KMS-11 (cell line): ENCODE data around the gene CTNND1.

ENCODE experiments used
- H2AFZ ChIP-seq: fragments of 200-600 bp; sonication (generic); 2 replicates; pipeline ENCODE4 v1.6.1; 2016; ENCODE audit warnings: antibody characterized with exemption, mixed run types, low read depth
- H3K27ac ChIP-seq: fragments of 200-600 bp; sonication (generic); 2 replicates; pipeline ENCODE4 v1.6.1; 2016; ENCODE audit warnings: mild to moderate bottlenecking, mixed run types
- H3K27me3 ChIP-seq: fragments of 200-600 bp; sonication (generic); 2 replicates; pipeline ENCODE4 v1.6.1; 2017; ENCODE audit warnings: mild to moderate bottlenecking, low read depth, mixed run types, moderate library complexity; ENCODE audit not compliant: insufficient read depth
- H3K36me3 ChIP-seq: fragments of 200-600 bp; sonication (generic); 2 replicates; pipeline ENCODE4 v1.6.1; 2017; ENCODE audit warnings: mild to moderate bottlenecking, mixed run types; ENCODE audit not compliant: insufficient read depth
- H3K4me1 ChIP-seq: fragments of 200-600 bp; sonication (generic); 2 replicates; pipeline ENCODE4 v1.6.1; 2016; ENCODE audit warnings: mild to moderate bottlenecking, low read depth, mixed run types; ENCODE audit not compliant: poor library complexity, severe bottlenecking
- H3K4me2 ChIP-seq: fragments of 200-600 bp; sonication (generic); 2 replicates; pipeline ENCODE4 v1.7.0; 2016; ENCODE audit warnings: mild to moderate bottlenecking, mixed run types
- H3K4me3 ChIP-seq: fragments of 200-600 bp; sonication (generic); IDR thresholded peaks from 2 replicates; pipeline ENCODE4 v1.6.1; 2017; ENCODE audit warnings: low read depth, low read length, mixed read lengths; ENCODE audit not compliant: insufficient read depth
- H3K79me2 ChIP-seq: fragments of 200-600 bp; sonication (generic); 2 replicates; pipeline ENCODE4 v1.6.1; 2016; ENCODE audit warnings: low read depth, mixed run types; ENCODE audit not compliant: insufficient read depth
- H3K9ac ChIP-seq: fragments of 200-600 bp; sonication (generic); 2 replicates; pipeline ENCODE4 v1.6.1; 2016; ENCODE audit warnings: mild to moderate bottlenecking, mixed run types
- H4K20me1 ChIP-seq: fragments of 200-600 bp; sonication (generic); 2 replicates; pipeline ENCODE4 v1.6.1; 2016; ENCODE audit warnings: mild to moderate bottlenecking, mixed run types; ENCODE audit not compliant: insufficient read depth
- CTCF ChIP-seq: fragments of 200-600 bp; sonication (generic); conservative IDR thresholded peaks from 2 replicates; pipeline ENCODE4 v1.6.1; 2017; ENCODE audit warnings: low read depth, mild to moderate bottlenecking, antibody characterized with exemption, low read length, moderate library complexity, mixed read lengths

CTNND1 gene

GRCh38 chr11:57787006-57787604, 25.5 kb downstream of the CTNND1 start:
- H3K9ac ChIP-seq: no peak overlapping the region
- no peaks in the 10 kb centered on the region for H3K36me3 ChIP-seq
- no peak overlapping the region for H3K27ac ChIP-seq
- H4K20me1 ChIP-seq: no peaks in the 10 kb centered on the region
- no peaks in the 10 kb centered on the region for H3K4me1 ChIP-seq
- no peaks in the 10 kb centered on the region for H3K79me2 ChIP-seq
- H3K4me3 ChIP-seq: no peak overlapping the region
- TF ChIP-seq CTCF: no peak
- H3K4me2 ChIP-seq: no peak overlapping the region
- H3K27me3 ChIP-seq: no peaks in the 10 kb centered on the region
- no peak overlapping the region for H2AFZ ChIP-seq

- Histone ChIP-seq H3K27ac (no peak overlapping the region), H4K20me1 (no peaks in the 10 kb centered on the region), H3K9ac (no peak overlapping the region), H3K36me3 (no peaks in the 10 kb centered on the region), H3K4me1 (peaks cover 7% of the 10 kb centered on the region), H3K4me3 (no peak overlapping the region), H3K4me2 (no peak overlapping the region), H3K27me3 (no peaks in the 10 kb centered on the region), H2AFZ (no peak overlapping the region), H3K79me2 (no peaks in the 10 kb centered on the region)
- TF ChIP-seq CTCF: no peak
Observed at GRCh38 chr11:57787920-57788702, 26.5 kb downstream of the CTNND1 start.

GRCh38 chr11:57788703-57789088, 27.1 kb downstream of the CTNND1 start:
- peaks cover 12% of the 10 kb centered on the region for H3K4me1 ChIP-seq
- H3K79me2 ChIP-seq: no peaks in the 10 kb centered on the region
- no peak overlapping the region for H2AFZ ChIP-seq
- no peak overlapping the region for H3K4me3 ChIP-seq
- H3K27me3 ChIP-seq: no peaks in the 10 kb centered on the region
- H4K20me1 ChIP-seq: no peaks in the 10 kb centered on the region
- H3K27ac ChIP-seq: no peak overlapping the region
- TF ChIP-seq CTCF: no peak
- H3K9ac ChIP-seq: no peak overlapping the region
- no peaks in the 10 kb centered on the region for H3K36me3 ChIP-seq
- no peak overlapping the region for H3K4me2 ChIP-seq

GRCh38 chr11:57791321-57792059, 29.9 kb downstream of the CTNND1 start:
- no peaks in the 10 kb centered on the region for H4K20me1 ChIP-seq
- no peak for TF ChIP-seq CTCF
- H2AFZ ChIP-seq: no peak overlapping the region
- no peak overlapping the region for H3K27ac ChIP-seq
- no peak overlapping the region for H3K4me3 ChIP-seq
- H3K79me2 ChIP-seq: no peaks in the 10 kb centered on the region
- no peak overlapping the region for H3K4me2 ChIP-seq
- no peak overlapping the region for H3K9ac ChIP-seq
- peaks cover 12% of the 10 kb centered on the region for H3K4me1 ChIP-seq
- no peaks in the 10 kb centered on the region for H3K36me3 ChIP-seq
- no peaks in the 10 kb centered on the region for H3K27me3 ChIP-seq
